Mesendoderm (in vitro differentiated cells): ENCODE data around the gene CACFD1.

Experiments
- DNase-seq: peaks from one replicate; pipeline ENCODE4 v3.0.0; 2013
- H2AK5ac ChIP-seq: 2 replicates; pipeline ENCODE4 v1.6.1; 2013; ENCODE audit warnings: low read length, inconsistent platforms
- H2BK120ac ChIP-seq: 2 replicates; pipeline ENCODE4 v1.6.1; 2013; ENCODE audit warnings: low read depth, mild to moderate bottlenecking, low read length, moderate library complexity, mixed read lengths
- H2BK15ac ChIP-seq: replicated peaks from 2 replicates; pipeline ENCODE4 v1.6.1; 2013; ENCODE audit warnings: low read depth, mild to moderate bottlenecking, moderate library complexity
- H2BK5ac ChIP-seq: 2 replicates; pipeline ENCODE4 v1.6.1; 2013; ENCODE audit warnings: low read length, inconsistent platforms
- H3K18ac ChIP-seq: 2 replicates; pipeline ENCODE4 v1.6.1; 2013; ENCODE audit warnings: mild to moderate bottlenecking, low read length, mixed read lengths
- H3K23ac ChIP-seq: one replicate; pipeline ENCODE4 v1.6.1; 2013; ENCODE audit warnings: low read length
- H3K27ac ChIP-seq: 2 replicates; pipeline ENCODE4 v1.5.1; 2013; ENCODE audit warnings: low read depth, mild to moderate bottlenecking, inconsistent platforms, low read length, moderate library complexity
- H3K27me3 ChIP-seq: 2 replicates; pipeline ENCODE4 v1.6.1; 2013; ENCODE audit warnings: low read length, control low read depth, mild to moderate bottlenecking, inconsistent platforms; ENCODE audit not compliant: insufficient read depth, poor library complexity
- H3K36me3 ChIP-seq: 2 replicates; pipeline ENCODE4 v1.6.1; 2013; ENCODE audit warnings: low read length, inconsistent platforms; ENCODE audit not compliant: control insufficient read depth, insufficient read depth
- H3K4ac ChIP-seq: one replicate; pipeline ENCODE4 v1.6.1; 2013; ENCODE audit warnings: low read depth, mild to moderate bottlenecking, low read length, moderate library complexity
- H3K4me1 ChIP-seq: 2 replicates; pipeline ENCODE4 v1.6.1; 2013; ENCODE audit warnings: low read depth, low read length, inconsistent platforms; ENCODE audit not compliant: control insufficient read depth
- H3K4me2 ChIP-seq: 2 replicates; pipeline ENCODE4 v1.6.1; 2013; ENCODE audit warnings: low read length
- H3K4me3 ChIP-seq: 2 replicates; pipeline ENCODE4 v1.5.1; 2013; ENCODE audit warnings: mild to moderate bottlenecking, low read length
- H3K56ac ChIP-seq: one replicate; pipeline ENCODE4 v1.6.1; 2013; ENCODE audit warnings: low read length
- H3K79me1 ChIP-seq: 2 replicates; pipeline ENCODE4 v1.6.1; 2013; ENCODE audit warnings: low read length, inconsistent platforms
- H3K79me2 ChIP-seq: 2 replicates; pipeline ENCODE4 v1.6.1; 2013; ENCODE audit warnings: mild to moderate bottlenecking, low read length; ENCODE audit not compliant: control insufficient read depth, insufficient read depth
- H3K9ac ChIP-seq: 2 replicates; pipeline ENCODE4 v1.6.1; 2013; ENCODE audit warnings: low read length, inconsistent platforms
- H4K5ac ChIP-seq: one replicate; pipeline ENCODE4 v1.6.1; 2013; ENCODE audit warnings: low read length
- H4K8ac ChIP-seq: one replicate; pipeline ENCODE4 v1.6.1; 2013; ENCODE audit warnings: low read depth, mild to moderate bottlenecking, control low read depth, low read length, moderate library complexity
- WGBS: extraction: QIAGEN DNeasy Blood & Tissue Kit; methylation state at CpG from one replicate; pipeline ENCODE4 v1.1.7; 2013; ENCODE audit warnings: low lambda C conversion rate, missing lambda C conversion rate; ENCODE audit not compliant: insufficient coverage; ENCODE audit errors: extremely low coverage; 5-methylcytosine and 5-hydroxymethylcytosine counted together

Gene CACFD1

DNA sequence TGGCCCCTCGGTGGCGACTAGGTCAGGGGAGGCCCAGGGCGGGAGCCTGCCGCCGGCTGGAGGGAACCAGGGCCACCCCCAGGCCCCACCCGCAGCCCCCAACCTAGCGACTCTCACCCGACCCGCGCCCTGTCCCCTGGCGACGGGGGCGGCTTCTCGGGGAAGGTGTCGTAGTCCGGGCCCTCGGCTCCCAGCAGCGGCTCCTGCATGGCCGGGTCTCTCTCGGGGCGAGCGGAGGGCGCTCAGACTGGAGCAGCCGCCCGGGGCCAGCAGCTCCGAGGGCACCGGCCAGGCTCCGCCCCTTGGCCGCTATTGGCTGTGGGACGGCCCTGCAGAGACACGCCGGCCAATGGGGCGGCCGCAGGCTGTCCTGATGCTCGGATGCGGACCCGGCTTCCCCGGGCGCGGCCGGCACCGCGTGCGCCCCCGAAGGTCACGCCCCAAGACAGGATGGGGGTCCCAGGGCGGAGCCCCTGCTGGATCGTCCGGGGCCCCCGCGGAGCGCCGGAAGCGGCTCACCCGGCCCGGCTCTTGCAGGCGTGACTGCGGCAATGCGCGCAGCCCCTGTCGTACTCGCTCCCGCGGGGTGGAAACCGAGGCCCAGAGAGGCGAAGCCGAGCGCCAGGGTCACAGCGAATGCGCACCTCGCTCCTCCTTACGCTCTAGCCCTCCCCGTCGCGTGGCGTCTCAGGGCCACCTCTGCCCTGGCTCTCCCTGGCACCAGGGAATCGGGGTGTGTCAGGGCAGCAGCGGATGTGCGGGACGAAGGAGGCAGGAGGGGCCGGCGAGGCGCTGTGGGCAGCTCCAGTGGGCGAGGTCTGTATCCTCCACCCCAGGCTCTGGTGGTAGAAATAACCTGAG lies 19.3 kb downstream of the CACFD1 start, which contains the start of gene SLC2A6:
TSS of gene SLC2A6 (minus strand) at position 249 of the 861 bp plus-strand sequence. CDS start at position 209, 40 bp downstream.
- peak within 1 kb of the TSS; percentile 59 for H3K4ac ChIP-seq
- H3K36me3 ChIP-seq, result peaks cover 1% of the 10 kb centered on the region
- peak within 1 kb of the TSS; percentile 76 for H3K4me3 ChIP-seq
- H3K27ac ChIP-seq, result peak within 1 kb of the TSS; percentile 64
- peak within 1 kb of the TSS; percentile 78 for H2AK5ac ChIP-seq
- H3K9ac ChIP-seq, result peak within 1 kb of the TSS; percentile 93
- H3K4me1 ChIP-seq, result peaks cover 5% of the 10 kb centered on the region
- peak within 1 kb of the TSS; percentile 25 for H2BK5ac ChIP-seq
- H4K8ac ChIP-seq, result no peak within 1 kb of the TSS
- peak within 1 kb of the TSS; percentile 85 for H3K4me2 ChIP-seq
- H3K79me2 ChIP-seq, result peaks cover 7% of the 10 kb centered on the region
- H3K56ac ChIP-seq, result peak within 1 kb of the TSS; percentile 95
- H4K5ac ChIP-seq, result no peak within 1 kb of the TSS
- no peak within 1 kb of the TSS for H2BK120ac ChIP-seq
- peak; percentile 93 for DNase-seq
- H3K23ac ChIP-seq, result peak within 1 kb of the TSS; percentile 95
- no peak within 1 kb of the TSS for H2BK15ac ChIP-seq
- no CpG with 5 or more reads among the region's 84 CpGs for WGBS
- peaks cover 9% of the 10 kb centered on the region for H3K79me1 ChIP-seq
- H3K18ac ChIP-seq, result peak within 1 kb of the TSS; percentile 93
- H3K27me3 ChIP-seq, result no peaks in the 10 kb centered on the region

DNA sequence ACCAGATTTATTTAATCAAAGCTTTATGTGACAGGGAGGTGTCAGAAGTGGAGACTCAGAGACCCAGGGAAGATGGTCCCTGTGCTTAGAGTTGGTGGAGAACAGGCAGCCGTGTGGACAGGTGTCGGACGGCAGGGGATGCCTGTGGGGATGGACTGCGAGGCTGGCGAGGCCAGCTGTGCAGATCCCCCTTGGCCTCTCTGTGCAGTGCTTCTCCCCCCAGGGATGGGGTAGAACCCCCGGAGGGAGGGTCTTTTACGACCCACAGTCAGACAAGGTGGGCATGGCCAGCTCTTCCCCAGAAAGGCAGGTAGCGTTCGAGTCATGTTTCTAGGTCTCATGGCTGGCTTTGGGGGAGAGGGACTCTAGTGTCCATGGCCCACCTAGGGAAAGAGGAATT lies 23.8 kb downstream of the CACFD1 start:
- H2BK5ac ChIP-seq, result no peak overlapping the region
- H3K79me2 ChIP-seq, result no peaks in the 10 kb centered on the region
- H4K8ac ChIP-seq, result no peak overlapping the region
- H3K27me3 ChIP-seq, result no peaks in the 10 kb centered on the region
- no peak overlapping the region for H2AK5ac ChIP-seq
- no peak overlapping the region for H3K23ac ChIP-seq
- no peak overlapping the region for H3K56ac ChIP-seq
- no peak for DNase-seq
- H3K4ac ChIP-seq, result no peak overlapping the region
- no peak overlapping the region for H2BK120ac ChIP-seq
- H2BK15ac ChIP-seq, result no peak overlapping the region
- H3K27ac ChIP-seq, result no peak overlapping the region
- H3K79me1 ChIP-seq, result no peaks in the 10 kb centered on the region
- no peak overlapping the region for H3K4me3 ChIP-seq
- no peak overlapping the region for H4K5ac ChIP-seq
- no peak overlapping the region for H3K4me2 ChIP-seq
- H3K4me1 ChIP-seq, result no peaks in the 10 kb centered on the region
- no peak overlapping the region for H3K9ac ChIP-seq
- no peaks in the 10 kb centered on the region for H3K36me3 ChIP-seq
- no CpG with 5 or more reads among the region's 9 CpGs for WGBS
- no peak overlapping the region for H3K18ac ChIP-seq

- Histone ChIP-seq H2AK5ac (no peak overlapping the region), H3K79me2 (no peaks in the 10 kb centered on the region), H3K4me1 (no peaks in the 10 kb centered on the region), H3K27ac (no peak overlapping the region), H3K23ac (no peak overlapping the region), H3K79me1 (no peaks in the 10 kb centered on the region), H3K4me2 (no peak overlapping the region), H3K4ac (no peak overlapping the region), H2BK120ac (no peak overlapping the region), H3K56ac (no peak overlapping the region), H3K36me3 (no peaks in the 10 kb centered on the region), H3K4me3 (no peak overlapping the region), H2BK5ac (no peak overlapping the region), H4K8ac (no peak overlapping the region), H4K5ac (no peak overlapping the region), H3K9ac (no peak overlapping the region), H2BK15ac (no peak overlapping the region), H3K18ac (no peak overlapping the region), H3K27me3 (no peaks in the 10 kb centered on the region)
- no peak for DNase-seq
- WGBS, result no CpG with 5 or more reads among the region's 22 CpGs
These were observed 25.1 kb downstream of the CACFD1 start for GRCh38 chr9:133484671-133485437.

DNA sequence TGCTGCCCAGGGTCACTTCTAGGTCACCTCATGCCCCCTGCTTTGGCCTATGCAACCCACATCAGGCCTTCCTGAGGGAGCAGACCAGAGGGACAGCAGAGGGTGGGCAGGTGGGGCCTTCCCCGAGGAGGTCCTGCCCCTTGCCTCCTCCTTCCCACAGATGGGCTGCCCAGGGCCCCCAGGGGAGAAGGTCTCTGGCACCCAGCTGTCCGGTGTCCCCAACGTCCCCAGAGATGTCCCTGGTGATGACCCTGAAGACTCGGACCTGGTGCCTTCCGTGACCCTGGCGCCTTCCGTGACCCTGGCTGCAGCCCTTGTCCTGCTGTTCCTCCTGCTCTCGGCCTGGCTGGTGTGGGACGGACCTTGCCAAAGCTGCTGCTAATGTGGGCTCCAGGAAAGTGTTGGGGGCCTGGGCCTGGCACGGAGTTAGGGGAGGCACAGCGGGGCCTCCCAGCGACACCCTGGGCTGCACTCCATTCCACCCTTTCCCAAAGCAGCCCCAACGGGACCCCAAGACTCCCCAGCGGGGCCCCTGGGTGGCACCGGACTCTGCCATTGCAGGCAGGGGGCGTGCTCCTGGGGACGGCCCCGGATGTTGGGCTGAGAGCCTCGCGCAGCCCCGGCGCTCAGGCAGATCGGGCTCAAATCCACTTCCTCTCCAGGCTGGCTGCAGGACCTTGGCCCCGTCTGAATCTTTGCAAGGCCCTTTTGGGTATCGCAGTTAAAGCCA lies 25.9 kb downstream of the CACFD1 start:
- Histone ChIP-seq H4K5ac (no peak overlapping the region), H3K36me3 (no peaks in the 10 kb centered on the region), H3K4me2 (no peak overlapping the region), H3K4ac (no peak overlapping the region), H3K79me1 (no peaks in the 10 kb centered on the region), H2AK5ac (no peak overlapping the region), H3K23ac (no peak overlapping the region), H2BK120ac (no peak overlapping the region), H3K9ac (no peak overlapping the region), H2BK5ac (no peak overlapping the region), H3K4me1 (no peaks in the 10 kb centered on the region), H2BK15ac (no peak overlapping the region), H4K8ac (no peak overlapping the region), H3K4me3 (no peak overlapping the region), H3K56ac (no peak overlapping the region), H3K18ac (no peak overlapping the region), H3K27ac (no peak overlapping the region), H3K79me2 (no peaks in the 10 kb centered on the region), H3K27me3 (no peaks in the 10 kb centered on the region)
- DNase-seq, result no peak
- WGBS, result no CpG with 5 or more reads among the region's 25 CpGs

GRCh38 chr9:133487331-133487725 lies 27.6 kb downstream of the CACFD1 start:
- H2BK120ac ChIP-seq, result no peak overlapping the region
- no CpG with 5 or more reads among the region's 8 CpGs for WGBS

More at GRCh38 chr9:133487331-133487725, 27.6 kb downstream of the CACFD1 start:
- no peaks in the 10 kb centered on the region for H3K79me2 ChIP-seq
- H3K4ac ChIP-seq, result no peak overlapping the region
- H3K56ac ChIP-seq, result no peak overlapping the region
- H4K5ac ChIP-seq, result no peak overlapping the region
- no peak overlapping the region for H3K9ac ChIP-seq
- H3K23ac ChIP-seq, result no peak overlapping the region
- H3K79me1 ChIP-seq, result no peaks in the 10 kb centered on the region
- no peak overlapping the region for H2BK15ac ChIP-seq
- no peaks in the 10 kb centered on the region for H3K4me1 ChIP-seq
- H2BK5ac ChIP-seq, result no peak overlapping the region
- no peaks in the 10 kb centered on the region for H3K36me3 ChIP-seq
- H3K27ac ChIP-seq, result no peak overlapping the region
- no peaks in the 10 kb centered on the region for H3K27me3 ChIP-seq
- no peak overlapping the region for H3K4me2 ChIP-seq
- no peak overlapping the region for H2AK5ac ChIP-seq
- no peak overlapping the region for H3K18ac ChIP-seq
- H3K4me3 ChIP-seq, result no peak overlapping the region
- DNase-seq, result no peak
- H4K8ac ChIP-seq, result no peak overlapping the region
